ENCODE measurements around the gene WIPI1. TPM values are rescaled to one million over a fixed set of nuclear protein-coding genes. Genes with fewer than 3 reads are reported as not detected.
A peak's percentile ranks its signal among the peaks of the same experiment; 100 is the strongest.
"Not testable (repeated sequence)": the region's sequence is repeated elsewhere in the genome, so short reads cannot be mapped to it uniquely, and the experiment has no call there.

The WIPI1 gene
- total RNA-seq, 1 donor from 2014 or later: 24.9 TPM

DNA sequence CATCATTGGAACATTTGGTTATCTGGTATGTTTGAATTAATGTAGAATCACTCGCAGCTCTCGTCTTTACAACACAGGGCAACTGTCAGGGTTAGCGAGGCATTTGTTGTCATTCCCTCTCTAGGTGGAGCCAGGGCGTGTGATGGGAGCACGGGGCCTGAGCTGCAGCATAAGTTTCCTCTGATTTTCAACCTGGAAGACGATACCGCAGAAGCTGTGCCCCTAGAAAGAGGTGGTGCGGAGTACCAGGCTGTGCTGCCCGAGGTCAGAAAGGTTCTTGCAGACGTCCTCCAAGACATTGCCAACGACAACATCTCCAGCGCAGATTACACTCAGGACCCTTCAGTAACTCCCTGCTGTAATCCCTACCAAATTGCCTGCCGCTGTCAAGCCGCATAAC lies 37.2 kb downstream of the WIPI1 start:
- DNase-seq (ENCODE audit: low spot score): no peak
- no peak for ATAC-seq

- DNase-seq (ENCODE audit: low spot score): no peak
- ATAC-seq: no peak
Measured at GRCh38 chr17:68418876-68419275, 38.4 kb downstream of the WIPI1 start.

DNA sequence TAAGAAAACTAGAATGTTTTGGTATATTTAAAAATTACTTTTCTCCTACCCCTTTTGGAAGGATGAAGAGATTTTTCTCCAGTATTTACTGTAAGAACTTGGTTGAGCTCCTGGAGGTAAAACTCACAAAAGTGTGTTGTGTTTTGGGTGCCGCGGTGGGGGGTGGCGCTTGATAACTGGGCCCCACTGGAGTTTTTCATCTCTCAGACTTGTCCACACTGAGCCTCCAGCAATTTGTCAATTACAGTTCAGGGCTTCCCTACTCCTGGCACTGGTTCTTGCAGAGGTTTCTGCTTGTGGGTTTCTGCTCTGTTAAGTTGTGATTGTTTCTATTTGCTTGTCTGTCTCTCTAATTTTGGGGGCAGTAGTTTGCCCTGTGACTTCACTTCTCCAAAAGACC lies 40.0 kb downstream of the WIPI1 start:
- ATAC-seq: no peak
- no peak for DNase-seq (ENCODE audit: low spot score)

- DNase-seq (ENCODE audit: low spot score); ATAC-seq: not testable (repeated sequence)
Measured at GRCh38 chr17:68414901-68415300, 42.4 kb downstream of the WIPI1 start.

DNA sequence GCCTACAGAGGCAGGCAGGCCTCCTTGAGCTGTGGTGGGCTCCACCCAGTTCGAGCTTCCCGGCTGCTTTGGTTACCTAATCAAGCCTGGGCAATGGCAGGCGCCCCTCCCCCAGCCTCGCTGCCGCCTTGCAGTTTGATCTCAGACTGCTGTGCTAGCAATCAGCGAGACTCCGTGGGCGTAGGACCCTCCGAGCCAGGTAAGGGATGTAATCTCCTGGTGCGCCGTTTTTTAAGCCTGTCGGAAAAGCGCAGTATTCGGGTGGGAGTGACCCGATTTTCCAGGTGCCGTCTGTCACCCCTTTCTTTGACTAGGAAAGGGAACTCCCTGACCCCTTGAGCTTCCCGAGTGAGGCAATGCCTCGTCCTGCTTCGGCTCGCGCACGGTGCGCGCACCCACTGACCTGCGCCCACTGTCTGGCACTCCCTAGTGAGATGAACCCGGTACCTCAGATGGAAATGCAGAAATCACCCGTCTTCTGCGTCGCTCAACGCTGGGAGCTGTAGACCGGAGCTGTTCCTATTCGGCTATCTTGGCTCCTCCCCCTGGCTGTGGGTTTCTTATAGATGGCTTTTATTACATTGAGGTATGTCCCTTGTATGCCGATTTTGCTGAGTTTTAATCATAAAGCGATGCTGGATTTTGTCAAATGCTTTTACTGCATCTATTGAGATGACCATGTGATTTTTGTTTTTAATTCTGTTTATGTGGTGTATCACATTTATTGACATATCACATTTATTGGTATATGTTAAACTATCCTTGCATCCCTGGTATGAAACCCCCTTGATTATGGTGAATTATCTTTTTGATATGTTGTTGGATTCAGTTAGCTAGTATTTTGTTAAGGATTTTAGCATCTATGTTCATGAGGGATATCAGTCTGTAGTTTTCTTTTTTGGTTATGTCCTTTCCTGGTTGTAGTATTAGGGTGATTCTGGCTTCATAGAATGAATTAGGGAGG lies 43.4 kb downstream of the WIPI1 start:
- peak; percentile 33 for ATAC-seq
- peak; percentile 60 for DNase-seq (ENCODE audit: low spot score)

DNA sequence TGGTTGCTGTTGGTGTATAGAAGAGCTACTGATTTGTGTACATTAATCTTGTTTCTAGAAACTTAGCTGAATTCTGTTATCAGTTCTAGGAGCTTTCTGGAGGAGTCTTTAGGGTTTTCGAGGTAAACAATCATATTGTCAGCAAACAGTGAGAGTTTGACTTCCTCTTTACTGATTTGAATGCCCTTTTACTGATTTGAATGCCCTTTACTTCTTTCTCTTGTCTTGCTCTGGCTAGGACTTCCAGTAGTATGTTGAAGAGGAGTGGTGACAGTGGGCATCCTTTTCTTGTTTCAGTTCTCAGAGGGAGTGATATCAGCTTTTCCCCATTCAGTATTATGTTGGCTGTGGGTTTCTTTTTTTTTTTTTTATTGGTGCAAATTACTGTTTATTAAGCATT lies 49.6 kb downstream of the WIPI1 start:
- ATAC-seq: not testable (repeated sequence)

GRCh38 chr17:68403837-68404236 lies 53.5 kb downstream of the WIPI1 start:
- not testable (repeated sequence) for DNase-seq (ENCODE audit: low spot score); ATAC-seq

More for the DNA sequence above, 49.6 kb downstream of the WIPI1 start:
- DNase-seq (ENCODE audit: low spot score): not testable (repeated sequence)

DNA sequence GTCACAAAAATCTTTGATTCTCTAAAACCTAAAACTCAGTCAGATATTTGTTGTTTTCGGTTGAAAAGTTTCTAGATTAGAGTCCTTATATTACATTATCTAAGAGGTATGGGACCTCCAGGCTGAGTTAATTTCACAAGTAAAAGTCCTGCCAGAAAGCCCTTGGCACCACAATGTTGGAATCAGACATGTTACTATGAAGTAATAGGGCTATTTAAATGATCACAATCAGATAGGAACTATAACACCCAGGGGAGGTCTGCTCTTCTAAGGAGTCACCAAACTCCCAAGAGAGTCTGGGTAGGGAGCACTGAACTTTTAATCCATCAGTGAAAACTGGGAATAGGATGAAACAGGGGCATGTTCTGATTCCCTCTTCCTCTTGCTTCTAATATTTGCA lies 54.2 kb downstream of the WIPI1 start:
- ATAC-seq (peak; percentile 52), DNase-seq (ENCODE audit: low spot score) (no peak)

- ATAC-seq: no peak
Measured at GRCh38 chr17:68401288-68401687, 56.0 kb downstream of the WIPI1 start.

DNA sequence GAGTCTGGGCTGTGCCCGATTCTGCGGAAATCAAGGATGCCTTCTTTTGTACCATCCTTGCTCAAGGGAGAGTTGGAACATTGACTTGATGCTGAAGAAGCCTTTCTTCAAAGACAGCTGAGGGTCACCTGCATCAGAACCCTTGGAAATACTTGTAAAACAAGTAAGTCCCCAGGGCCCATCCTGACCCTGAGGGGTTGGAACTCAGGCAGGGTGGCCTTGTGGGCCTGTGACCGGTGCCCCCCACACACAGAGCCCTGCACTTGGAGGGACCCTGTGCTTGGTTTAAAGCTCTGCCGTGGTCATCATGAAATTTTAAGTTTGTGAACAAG lies 56.9 kb downstream of the WIPI1 start:
- DNase-seq (ENCODE audit: low spot score): no peak
- no peak for ATAC-seq

More at GRCh38 chr17:68401288-68401687, 56.0 kb downstream of the WIPI1 start:
- no peak for DNase-seq (ENCODE audit: low spot score)

- no peak for DNase-seq (ENCODE audit: low spot score)
- ATAC-seq: no peak
Measured at GRCh38 chr17:68399638-68400403, 57.5 kb downstream of the WIPI1 start.

GRCh38 chr17:68398691-68399637 lies 58.3 kb downstream of the WIPI1 start:
- ATAC-seq: peak; percentile 91

GRCh38 chr17:68397108-68397536 lies 60.2 kb downstream of the WIPI1 start:
- no peak for DNase-seq (ENCODE audit: low spot score)
- no peak for ATAC-seq

More at GRCh38 chr17:68398691-68399637, 58.3 kb downstream of the WIPI1 start:
- no peak for DNase-seq (ENCODE audit: low spot score)

- DNase-seq (ENCODE audit: low spot score): no peak
- peak; percentile 36 for ATAC-seq
Measured at GRCh38 chr17:68396226-68397107, 60.8 kb downstream of the WIPI1 start.

- ATAC-seq: no peak
- no peak for DNase-seq (ENCODE audit: low spot score)
Measured at GRCh38 chr17:68394608-68395331, 62.5 kb downstream of the WIPI1 start.

- DNase-seq (ENCODE audit: low spot score): peak; percentile 90
Measured at GRCh38 chr17:68391561-68392268, 65.6 kb downstream of the WIPI1 start.

DNA sequence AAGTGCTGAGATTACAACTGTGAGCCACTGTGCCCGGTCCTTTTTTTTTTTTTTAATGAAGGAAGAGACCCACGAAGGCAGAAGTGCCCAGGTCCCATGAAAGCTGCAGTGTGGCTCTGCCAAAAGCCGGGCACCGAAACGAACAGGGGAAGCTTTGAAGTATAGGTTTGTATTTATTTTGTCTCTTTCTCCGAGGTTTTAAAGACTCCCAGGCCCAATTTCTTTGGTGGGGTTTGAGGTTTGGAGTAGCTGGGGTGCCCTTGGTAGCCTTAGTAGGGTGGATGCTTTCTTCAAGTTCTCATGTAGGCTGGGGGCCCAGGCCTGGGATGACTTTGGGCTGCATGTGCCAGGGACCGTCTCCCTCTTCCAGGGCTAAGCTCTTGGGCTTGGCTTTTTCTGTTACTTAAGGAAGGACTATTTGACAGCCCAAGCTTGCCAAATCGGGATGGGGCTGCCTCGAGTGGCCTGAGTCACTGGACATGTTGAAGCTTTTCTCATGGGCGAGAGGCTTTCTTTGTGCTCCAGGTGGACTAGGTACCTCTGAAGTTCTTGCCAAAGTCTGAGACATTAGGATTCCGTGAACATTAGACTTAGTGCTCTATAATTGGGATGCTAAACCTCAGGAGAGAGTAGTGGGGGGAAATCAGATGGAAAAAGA lies 66.3 kb downstream of the WIPI1 start:
- DNase-seq (ENCODE audit: low spot score) (no peak), ATAC-seq (no peak)

More at GRCh38 chr17:68391561-68392268, 65.6 kb downstream of the WIPI1 start:
- ATAC-seq: peak; percentile 80

DNA sequence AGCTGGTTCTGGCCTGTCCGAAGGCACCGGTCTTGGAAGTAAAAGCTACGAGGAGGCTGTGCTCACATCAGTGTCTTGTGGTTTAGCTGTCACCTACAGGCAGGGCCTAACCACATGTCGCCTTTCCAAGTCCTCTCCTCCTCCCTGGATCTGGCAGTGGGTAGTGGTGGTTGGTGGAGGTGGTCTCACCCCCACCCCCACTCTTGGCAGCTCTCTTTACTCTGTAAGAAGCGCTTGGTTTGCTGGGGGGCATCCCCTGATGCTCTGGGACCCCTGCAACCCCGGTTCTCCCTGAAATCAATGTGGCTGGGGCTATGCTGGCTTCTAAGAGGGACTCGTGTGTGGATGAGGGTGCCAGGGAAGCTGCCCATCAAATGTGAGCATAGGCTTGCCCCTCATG lies 68.3 kb downstream of the WIPI1 start:
- no peak for ATAC-seq
- DNase-seq (ENCODE audit: low spot score): no peak

All from left lobe of liver (tissue), 2 donors.